Progenitor cell of endocrine pancreas (in vitro differentiated cells): ENCODE results near the gene NCAM2. TPM values are rescaled to one million over a fixed set of nuclear protein-coding genes. Genes with fewer than 3 reads are reported as not detected.

Source experiments
- DNase-seq: peaks from one replicate; pipeline ENCODE4 v3.0.0; 2021; ENCODE audit warnings: low spot score; ENCODE audit not compliant: unreplicated experiment
- H3K27ac Mint-ChIP-seq: 2 replicates; pipeline ENCODE4 v1.8.0; 2021; ENCODE audit warnings: mild to moderate bottlenecking, moderate library complexity, mixed read lengths
- H3K27me3 Mint-ChIP-seq: 2 replicates; pipeline ENCODE4 v1.8.0; 2021; ENCODE audit warnings: mixed read lengths
- H3K36me3 Mint-ChIP-seq: 2 replicates; pipeline ENCODE4 v1.8.0; 2022; ENCODE audit warnings: mixed read lengths; ENCODE audit not compliant: insufficient read depth
- H3K4me1 Mint-ChIP-seq: 2 replicates; pipeline ENCODE4 v1.8.0; 2021; ENCODE audit warnings: low read depth, mixed read lengths
- H3K4me3 Mint-ChIP-seq: 2 replicates; pipeline ENCODE4 v1.8.0; 2021; ENCODE audit warnings: low read depth, mild to moderate bottlenecking, moderate library complexity, mixed read lengths
- H3K9me3 Mint-ChIP-seq: 2 replicates; pipeline ENCODE4 v1.8.0; 2021; ENCODE audit warnings: low read depth, mixed read lengths
- total RNA-seq: library from RNA; stranded (reverse); gene quantifications from 2 replicates; pipeline ENCODE4 v1.2.1, GENCODE V29; 2021
- TF ChIP-seq, protein P1 (sequence below): fragments of 200-600 bp; sonication (generic); IDR thresholded peaks from one replicate; pipeline ENCODE4 v1.5.0; 2021; ENCODE audit warnings: antibody characterized with exemption, mild to moderate bottlenecking; ENCODE audit not compliant: unreplicated experiment

The NCAM2 gene
- total RNA-seq, 1 donor from 2014 or later: 0.60 TPM

DNA sequence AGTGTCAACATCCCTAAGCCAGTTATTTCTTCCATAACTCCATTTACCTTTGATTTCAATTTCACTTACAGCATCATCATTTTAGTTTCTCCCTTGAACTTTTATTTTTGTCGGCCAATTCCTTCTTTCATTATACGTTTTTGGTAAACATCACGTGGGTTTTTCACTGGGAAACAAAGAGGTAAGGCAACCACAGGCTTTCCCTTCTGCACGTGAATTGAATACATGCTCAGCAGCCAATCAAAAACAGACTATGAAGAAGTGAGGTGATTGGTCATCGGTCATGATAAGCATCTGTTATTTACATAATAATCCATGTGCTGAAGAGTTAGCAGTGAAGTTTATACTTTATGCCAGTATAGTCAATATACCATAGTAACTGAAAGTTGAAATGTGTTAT, 98.7 kb downstream of the NCAM2 start:
- TF ChIP-seq, protein P1, sequence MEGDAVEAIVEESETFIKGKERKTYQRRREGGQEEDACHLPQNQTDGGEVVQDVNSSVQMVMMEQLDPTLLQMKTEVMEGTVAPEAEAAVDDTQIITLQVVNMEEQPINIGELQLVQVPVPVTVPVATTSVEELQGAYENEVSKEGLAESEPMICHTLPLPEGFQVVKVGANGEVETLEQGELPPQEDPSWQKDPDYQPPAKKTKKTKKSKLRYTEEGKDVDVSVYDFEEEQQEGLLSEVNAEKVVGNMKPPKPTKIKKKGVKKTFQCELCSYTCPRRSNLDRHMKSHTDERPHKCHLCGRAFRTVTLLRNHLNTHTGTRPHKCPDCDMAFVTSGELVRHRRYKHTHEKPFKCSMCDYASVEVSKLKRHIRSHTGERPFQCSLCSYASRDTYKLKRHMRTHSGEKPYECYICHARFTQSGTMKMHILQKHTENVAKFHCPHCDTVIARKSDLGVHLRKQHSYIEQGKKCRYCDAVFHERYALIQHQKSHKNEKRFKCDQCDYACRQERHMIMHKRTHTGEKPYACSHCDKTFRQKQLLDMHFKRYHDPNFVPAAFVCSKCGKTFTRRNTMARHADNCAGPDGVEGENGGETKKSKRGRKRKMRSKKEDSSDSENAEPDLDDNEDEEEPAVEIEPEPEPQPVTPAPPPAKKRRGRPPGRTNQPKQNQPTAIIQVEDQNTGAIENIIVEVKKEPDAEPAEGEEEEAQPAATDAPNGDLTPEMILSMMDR: no peak
- H3K27ac Mint-ChIP-seq: no peak overlapping the region
- no peak for DNase-seq
- no peaks in the 10 kb centered on the region for H3K27me3 Mint-ChIP-seq
- H3K36me3 Mint-ChIP-seq: no peaks in the 10 kb centered on the region
- H3K4me3 Mint-ChIP-seq: no peak overlapping the region
- H3K9me3 Mint-ChIP-seq: no peaks in the 10 kb centered on the region
- no peaks in the 10 kb centered on the region for H3K4me1 Mint-ChIP-seq

DNA sequence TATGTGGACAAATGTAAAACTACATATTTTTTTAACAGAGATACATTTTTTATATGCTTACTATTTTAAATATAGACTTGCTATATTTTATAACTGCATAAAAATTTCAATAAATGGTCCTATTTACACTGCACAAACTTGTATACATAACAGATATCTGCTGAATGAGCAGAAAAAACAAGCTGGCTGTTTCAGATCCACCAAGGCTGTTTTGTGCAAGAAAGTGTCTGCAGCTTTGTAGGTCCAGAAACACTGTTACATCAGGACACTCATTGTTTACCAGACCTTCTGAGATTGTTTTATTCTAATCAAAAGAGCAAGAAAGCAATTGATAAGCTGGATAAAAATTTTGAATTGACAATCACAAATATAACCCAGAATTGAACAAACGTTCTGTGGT, 99.3 kb downstream of the NCAM2 start:
- no peak for DNase-seq
- Mint-ChIP-seq H3K27ac (no peak overlapping the region), H3K36me3 (no peaks in the 10 kb centered on the region), H3K9me3 (no peaks in the 10 kb centered on the region), H3K27me3 (no peaks in the 10 kb centered on the region), H3K4me1 (no peaks in the 10 kb centered on the region), H3K4me3 (no peak overlapping the region)
- TF ChIP-seq, protein P1: no peak

DNA sequence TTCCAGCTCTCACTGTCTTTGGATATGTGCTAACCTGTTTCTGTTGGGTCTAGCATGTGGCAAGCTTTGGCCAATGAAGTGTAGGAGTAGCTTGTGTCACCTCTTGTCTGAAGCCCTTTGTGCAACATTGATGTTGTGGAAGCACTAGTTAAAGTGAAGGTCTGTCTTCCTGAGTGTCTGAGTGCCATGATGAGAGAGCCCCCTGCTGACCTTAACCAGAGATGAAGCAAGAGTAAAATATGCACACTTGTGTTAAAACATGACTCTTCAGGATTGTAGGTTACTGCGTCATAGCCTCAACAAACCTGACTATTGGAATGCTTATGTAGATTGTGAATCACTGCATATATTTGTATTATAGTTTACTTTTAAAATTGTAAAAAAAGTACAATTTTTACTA, 103.7 kb downstream of the NCAM2 start:
- DNase-seq: no peak
- peaks cover 11% of the 10 kb centered on the region for H3K4me1 Mint-ChIP-seq
- H3K9me3 Mint-ChIP-seq: no peaks in the 10 kb centered on the region
- no peak overlapping the region for H3K4me3 Mint-ChIP-seq
- TF ChIP-seq, protein P1: peak; percentile 53
- no peaks in the 10 kb centered on the region for H3K36me3 Mint-ChIP-seq
- H3K27ac Mint-ChIP-seq: no peak overlapping the region
- no peaks in the 10 kb centered on the region for H3K27me3 Mint-ChIP-seq

DNA sequence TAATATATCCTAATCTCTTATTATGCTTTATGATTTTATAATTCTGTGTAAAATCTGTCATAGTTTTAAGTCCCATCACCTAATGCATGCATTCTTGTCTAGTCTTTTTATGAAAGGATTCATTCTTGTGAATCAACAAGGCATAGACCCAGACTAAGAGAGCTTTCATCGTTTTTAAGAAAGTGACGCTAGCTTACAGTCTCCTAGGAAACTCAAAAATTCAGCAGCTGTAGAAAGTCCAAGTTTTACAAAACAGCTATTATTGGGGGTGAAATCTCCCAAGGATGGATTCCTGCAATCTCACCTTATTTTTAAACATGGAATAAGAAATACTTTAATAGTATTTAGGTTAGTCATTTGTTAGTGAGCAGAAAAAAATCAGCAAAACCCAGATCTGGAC, 104.7 kb downstream of the NCAM2 start:
- no peaks in the 10 kb centered on the region for H3K36me3 Mint-ChIP-seq
- H3K4me3 Mint-ChIP-seq: no peak overlapping the region
- no peak overlapping the region for H3K27ac Mint-ChIP-seq
- H3K27me3 Mint-ChIP-seq: no peaks in the 10 kb centered on the region
- H3K9me3 Mint-ChIP-seq: no peaks in the 10 kb centered on the region
- peaks cover 11% of the 10 kb centered on the region for H3K4me1 Mint-ChIP-seq
- TF ChIP-seq, protein P1: no peak
- DNase-seq: no peak

DNA sequence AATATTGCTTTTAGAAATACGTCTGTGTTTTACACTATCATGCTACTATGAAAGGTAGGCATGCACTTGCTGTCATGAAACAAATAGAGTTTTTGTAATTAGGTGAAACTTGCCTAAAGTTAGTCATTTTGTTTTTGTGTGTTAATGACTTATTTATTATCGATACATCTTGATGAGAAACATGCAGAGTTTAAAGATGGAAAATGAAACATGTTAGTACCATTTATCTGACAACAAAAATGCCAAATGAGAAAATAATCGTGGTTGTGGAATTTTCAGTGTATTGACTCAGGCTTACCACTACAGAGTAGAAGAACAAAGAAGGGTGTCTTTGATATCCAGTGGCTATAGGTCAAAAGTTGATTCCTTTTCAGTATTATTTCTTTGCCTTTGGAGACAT, 105.5 kb downstream of the NCAM2 start:
- no peak overlapping the region for H3K4me3 Mint-ChIP-seq
- no peaks in the 10 kb centered on the region for H3K27me3 Mint-ChIP-seq
- DNase-seq: no peak
- peaks cover 11% of the 10 kb centered on the region for H3K4me1 Mint-ChIP-seq
- TF ChIP-seq, protein P1: no peak
- H3K27ac Mint-ChIP-seq: no peak overlapping the region
- no peaks in the 10 kb centered on the region for H3K9me3 Mint-ChIP-seq
- no peaks in the 10 kb centered on the region for H3K36me3 Mint-ChIP-seq
